ENCODE measurements around the gene GFOD2.

- TF ChIP-seq CTCF (conservative IDR thresholded peaks at IDR 0.05; ENCODE audit: low read length) (no peak), EZH2phosphoT487 (IDR thresholded peaks at IDR 0.05; ENCODE audit: borderline replicate concordance, low read depth, low read length) (no peak)
Measured at GRCh38 chr16:67702130-67702529, 17.0 kb downstream of the GFOD2 start.

Data from OCI-LY7 (cell line).